NCI-H510A (cell line): ENCODE data around the gene EBPL.
"Not testable (repeated sequence)": the region's sequence is repeated elsewhere in the genome, so short reads cannot be mapped to it uniquely, and the experiment has no call there.

Experiments used
- DNase-seq: peaks from one replicate; lab custom pipeline; 2025; lab: John Stamatoyannopoulos, UW

Gene EBPL

GRCh38 chr13:49690995-49691784 is at the start of gene EBPL:
TSS of gene EBPL (minus strand) at chr13:49691486. CDS start at chr13:49691424, 62 bp downstream.
- DNase-seq = peak; percentile 66

- no peak for DNase-seq
Observed at GRCh38 chr13:49740870-49741269, 49.6 kb upstream of the EBPL start.

- DNase-seq = no peak
Observed at GRCh38 chr13:49739498-49740187, 48.4 kb upstream of the EBPL start.

GRCh38 chr13:49733181-49733951 is 42.1 kb upstream of the EBPL start:
- DNase-seq = no peak

GRCh38 chr13:49731766-49732165 is 40.5 kb upstream of the EBPL start:
- DNase-seq = no peak

- DNase-seq = no peak
Observed at GRCh38 chr13:49716615-49717014, 25.3 kb upstream of the EBPL start.

GRCh38 chr13:49714757-49715156 is 23.5 kb upstream of the EBPL start:
- DNase-seq = no peak

- DNase-seq = no peak
Observed at GRCh38 chr13:49711218-49711863, 20.1 kb upstream of the EBPL start.

- DNase-seq = not testable (repeated sequence)
Observed at GRCh38 chr13:49704264-49704663, 13.0 kb upstream of the EBPL start.

GRCh38 chr13:49701491-49701890 is 10.2 kb upstream of the EBPL start:
- DNase-seq = no peak

GRCh38 chr13:49697468-49697867 is 6.2 kb upstream of the EBPL start:
- no peak for DNase-seq

GRCh38 chr13:49694446-49694845 is 3.2 kb upstream of the EBPL start:
- no peak for DNase-seq

GRCh38 chr13:49693877-49694276 is 2.6 kb upstream of the EBPL start:
- DNase-seq = no peak

GRCh38 chr13:49693191-49693733 is 2.0 kb upstream of the EBPL start:
- no peak for DNase-seq

- no peak for DNase-seq
Observed at GRCh38 chr13:49690133-49690994, 922 bp downstream of the EBPL start.

- no peak for DNase-seq
Observed at GRCh38 chr13:49683489-49683888, 7.8 kb downstream of the EBPL start.

GRCh38 chr13:49681842-49682435 is 9.3 kb downstream of the EBPL start:
- no peak for DNase-seq

- DNase-seq = no peak
Observed at GRCh38 chr13:49679246-49679645, 12.0 kb downstream of the EBPL start.

- DNase-seq = no peak
Observed at GRCh38 chr13:49678191-49678914, 12.9 kb downstream of the EBPL start.
